Stimulated activated CD4-positive, alpha-beta T cell treated with anti-CD3 and anti-CD28 coated beads, TNF-alpha, amount 100 ng/mL, for 4 hours (primary cell): Measurements from ENCODE around the gene TCF7L1.

Experiments used
- DNase-seq, 3 experiments: peaks; one replicate each; pipeline ENCODE4 v3.0.0-alpha.2; 2020; ENCODE audit warnings: low read depth in 3 of 3

TCF7L1 gene

DNA sequence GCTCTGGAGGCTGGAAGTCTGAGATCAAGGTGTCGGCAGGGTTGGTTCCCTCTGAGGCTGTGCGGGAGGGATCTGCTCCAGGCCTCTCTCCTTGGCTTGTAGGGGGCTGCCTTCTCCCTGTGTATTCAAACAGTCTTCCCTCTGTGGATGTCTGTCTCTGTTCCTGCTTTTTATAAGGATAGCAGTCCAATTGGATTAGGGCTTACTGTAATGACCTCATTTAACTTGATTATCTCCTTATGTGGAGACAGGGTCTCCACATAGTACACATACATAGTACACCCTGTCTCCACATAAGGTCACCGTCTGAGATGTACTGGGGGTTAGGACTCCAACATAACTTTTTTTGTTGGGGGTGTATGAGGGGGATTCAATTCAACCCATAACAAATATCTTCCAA, 30.5 kb downstream of the TCF7L1 start:
- DNase-seq: no peak

DNA sequence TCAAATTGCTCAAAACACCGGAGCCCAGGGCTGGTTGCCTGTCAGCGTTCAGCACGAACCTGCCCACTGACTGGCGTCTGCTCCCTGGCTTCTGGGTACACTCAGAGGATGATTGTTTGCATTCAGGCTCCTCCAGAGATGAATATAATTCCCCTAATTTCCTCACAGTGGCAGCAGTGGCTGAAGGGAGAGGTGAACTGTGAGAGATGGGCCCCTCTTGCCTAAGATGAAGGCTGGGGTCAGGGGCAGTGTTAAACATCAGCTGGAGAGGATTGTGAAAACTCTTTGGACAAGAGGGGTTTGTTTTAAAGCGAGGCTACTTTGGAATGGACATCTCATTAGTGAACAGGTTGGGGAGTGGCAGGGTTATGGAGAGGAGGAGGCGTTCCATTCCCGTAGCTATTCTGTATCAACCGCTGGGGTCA, 31.0 kb downstream of the TCF7L1 start:
- DNase-seq: no peak

DNA sequence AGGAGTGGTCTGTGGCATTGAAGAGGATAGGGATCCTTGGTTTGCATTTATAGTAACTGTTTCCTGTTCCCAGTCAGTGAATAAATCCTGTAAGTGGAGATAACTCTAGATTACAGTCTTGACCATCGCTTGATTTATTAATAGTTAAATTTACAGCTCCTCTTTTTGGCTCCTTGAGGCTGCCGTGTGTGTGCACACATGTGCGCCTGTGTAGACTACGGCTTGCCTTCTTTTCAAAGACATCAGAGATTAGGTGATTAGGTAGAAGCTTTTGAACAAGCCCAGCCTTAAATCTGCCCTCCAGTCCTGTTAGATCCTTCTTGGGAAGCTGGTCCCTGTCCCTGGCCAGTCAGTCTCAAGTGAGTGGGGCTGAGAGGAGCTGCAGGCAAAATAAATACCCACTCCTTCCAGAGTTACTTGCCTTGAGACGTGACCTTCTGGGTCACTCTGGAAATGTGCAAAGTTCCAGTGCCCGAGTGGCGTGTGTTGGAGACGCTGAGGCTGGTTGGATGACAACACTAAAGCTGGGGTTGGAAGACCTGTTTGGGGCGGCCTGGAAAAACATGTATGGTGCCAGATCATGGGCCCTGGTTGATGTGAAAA, 32.0 kb downstream of the TCF7L1 start:
- no peak for DNase-seq

DNA sequence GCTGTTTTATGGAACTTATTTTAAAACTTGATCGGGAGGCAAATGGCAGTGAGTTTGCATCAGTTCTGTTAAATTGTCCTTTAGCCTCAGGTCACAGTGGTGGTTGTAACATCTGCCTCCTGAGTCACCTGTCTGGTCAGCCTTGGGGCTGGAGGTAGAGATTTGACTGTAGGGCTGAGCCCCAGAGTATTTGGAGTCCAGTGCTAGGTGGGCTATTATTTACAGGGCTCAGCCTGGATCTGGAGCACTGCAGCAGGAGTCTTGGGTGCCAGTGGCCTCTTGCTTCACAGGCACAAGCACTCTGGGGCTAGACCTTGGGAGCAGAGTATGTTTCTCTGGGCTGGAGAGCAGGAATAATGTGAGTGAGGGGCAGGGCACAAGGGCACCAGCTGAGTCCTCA, 32.8 kb downstream of the TCF7L1 start:
- no peak for DNase-seq

DNA sequence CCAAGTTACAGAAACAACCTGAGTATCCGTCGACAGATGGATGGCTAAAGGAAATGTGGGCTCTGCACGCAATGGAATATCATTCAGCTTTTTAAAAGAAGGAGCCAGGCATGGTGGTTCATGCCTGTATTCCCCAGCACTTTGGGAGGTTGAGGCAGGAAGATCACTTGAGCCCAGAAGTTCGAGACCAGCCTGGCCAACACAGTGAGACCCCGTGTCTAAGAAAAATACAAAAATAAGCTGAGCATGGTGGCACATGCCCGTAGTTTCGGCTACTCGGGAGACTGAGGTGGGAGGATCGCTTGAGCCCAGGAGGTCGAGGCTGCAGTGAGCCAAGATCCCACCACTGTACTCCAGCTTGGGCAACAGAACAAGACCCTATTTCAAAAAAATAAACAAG, 34.3 kb downstream of the TCF7L1 start:
- DNase-seq: no peak

DNA sequence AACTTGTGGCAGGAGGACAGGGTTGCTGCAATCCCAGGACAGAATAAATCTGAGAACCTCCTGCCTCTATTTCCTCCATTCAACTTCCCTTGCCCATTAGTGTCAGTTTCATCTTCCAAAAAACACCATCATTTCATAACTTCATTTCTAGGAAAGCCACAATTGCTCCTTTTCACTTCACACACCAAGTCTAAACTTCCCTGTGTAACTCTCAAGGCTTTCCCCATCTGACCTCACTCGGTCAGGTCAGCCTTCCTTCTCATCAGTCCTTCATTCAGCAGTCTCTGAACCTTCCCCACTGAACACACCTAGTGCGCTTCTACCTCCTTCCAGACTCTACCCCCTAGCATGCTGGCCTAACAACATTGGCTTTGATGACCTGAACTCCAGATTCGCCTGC, 35.8 kb downstream of the TCF7L1 start:
- no peak for DNase-seq

DNA sequence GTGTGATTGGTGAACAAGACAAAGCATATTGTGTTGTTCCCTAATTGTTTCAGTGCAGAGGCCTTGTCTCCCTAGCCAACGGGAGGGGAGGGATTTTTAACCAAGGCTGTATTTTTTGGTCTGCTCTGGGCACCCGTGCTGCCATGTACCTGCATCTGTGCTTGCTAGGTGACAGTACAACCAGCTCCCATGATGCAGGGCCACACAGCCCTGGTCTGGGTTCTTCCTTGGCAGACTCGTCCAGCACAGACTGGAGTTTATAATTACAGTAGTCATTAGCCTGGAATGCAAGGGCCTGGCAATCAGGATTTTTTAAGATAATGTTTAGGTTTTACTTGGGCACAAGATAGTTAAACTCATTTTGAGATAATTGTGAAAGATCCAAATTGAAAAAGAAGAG, 36.4 kb downstream of the TCF7L1 start:
- DNase-seq: no peak

DNA sequence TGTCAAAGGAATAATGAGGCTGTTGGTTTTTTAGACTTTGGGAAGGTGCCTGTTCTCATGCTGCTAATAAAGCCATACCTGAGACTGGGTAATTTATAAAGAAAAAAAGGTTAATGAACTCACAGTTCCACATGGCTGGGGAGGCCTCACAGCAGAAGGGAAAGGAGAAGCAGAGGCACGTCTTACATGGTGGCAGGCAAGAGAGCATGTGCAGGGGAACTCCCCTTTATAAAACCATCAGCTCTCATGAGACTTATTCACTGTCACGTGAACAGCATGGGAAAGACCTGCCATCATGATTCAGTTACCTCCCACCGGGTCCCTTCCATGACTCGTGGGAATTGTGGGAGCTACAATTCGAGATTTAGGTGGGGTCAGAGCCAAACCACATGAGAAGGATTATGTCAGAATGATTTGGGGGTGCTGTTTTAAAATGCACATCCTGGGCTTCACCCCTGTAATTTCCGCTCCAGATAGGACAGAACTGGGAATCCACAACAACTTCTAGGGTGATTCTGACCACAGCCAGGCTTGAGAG, 37.8 kb downstream of the TCF7L1 start:
- DNase-seq: no peak

DNA sequence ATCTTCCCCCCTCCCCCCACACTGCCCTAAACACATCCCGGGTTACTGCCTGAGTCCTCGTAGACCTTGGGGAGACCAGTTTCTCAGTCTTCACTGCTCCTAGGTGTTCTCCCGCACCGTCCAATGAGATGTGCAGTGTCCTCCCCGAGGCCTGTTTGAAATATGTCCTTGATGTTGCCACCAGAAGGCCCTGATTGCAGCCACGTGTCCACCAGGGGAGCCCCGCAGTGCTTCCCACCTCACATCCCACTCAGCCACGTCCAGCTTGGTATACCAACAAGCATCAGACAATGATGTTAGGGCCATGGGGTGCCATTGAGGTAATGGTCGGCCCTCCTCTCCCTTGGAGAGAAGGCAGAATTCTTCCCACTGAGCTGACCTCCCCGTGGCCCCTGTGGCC, 38.7 kb downstream of the TCF7L1 start:
- DNase-seq: no peak

DNA sequence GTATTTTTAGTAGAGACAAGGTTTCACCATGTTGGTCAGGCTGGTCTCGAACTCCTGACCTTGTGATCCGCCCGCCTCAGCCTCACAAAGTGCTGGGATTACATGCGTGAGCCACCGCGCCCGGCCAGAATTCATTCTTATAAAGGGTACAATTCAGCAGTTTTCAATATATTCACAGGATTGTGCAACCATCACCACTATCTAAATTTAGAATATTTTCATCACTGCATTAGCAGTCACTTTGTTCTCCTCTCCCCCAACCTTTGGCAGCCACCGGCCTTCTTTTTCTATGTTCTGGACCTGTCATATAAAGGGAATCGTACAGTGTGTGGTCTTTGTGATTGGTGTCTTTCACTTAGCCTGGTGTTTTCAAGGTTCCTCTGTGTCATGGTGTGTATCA, 40.7 kb downstream of the TCF7L1 start:
- DNase-seq: no peak

DNA sequence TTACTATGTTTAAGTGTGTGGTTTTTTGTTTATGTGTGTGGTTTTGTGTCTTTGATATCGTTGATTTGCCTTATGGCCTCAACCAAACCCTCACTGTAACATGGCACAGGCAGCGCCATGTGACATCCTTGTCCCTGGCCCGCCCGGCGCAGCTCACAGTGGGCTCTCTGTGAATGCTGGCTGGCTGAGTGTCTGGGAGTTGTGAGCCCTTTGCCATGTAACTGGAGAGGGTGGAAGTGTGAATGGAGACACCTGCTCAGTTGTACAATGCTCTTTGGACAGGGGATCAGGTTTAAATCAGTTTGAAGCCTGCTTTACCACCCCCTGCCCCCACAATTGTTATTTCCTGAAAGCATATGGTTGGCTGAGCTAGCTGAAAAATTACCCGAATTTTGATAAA, 41.8 kb downstream of the TCF7L1 start:
- no peak for DNase-seq

DNA sequence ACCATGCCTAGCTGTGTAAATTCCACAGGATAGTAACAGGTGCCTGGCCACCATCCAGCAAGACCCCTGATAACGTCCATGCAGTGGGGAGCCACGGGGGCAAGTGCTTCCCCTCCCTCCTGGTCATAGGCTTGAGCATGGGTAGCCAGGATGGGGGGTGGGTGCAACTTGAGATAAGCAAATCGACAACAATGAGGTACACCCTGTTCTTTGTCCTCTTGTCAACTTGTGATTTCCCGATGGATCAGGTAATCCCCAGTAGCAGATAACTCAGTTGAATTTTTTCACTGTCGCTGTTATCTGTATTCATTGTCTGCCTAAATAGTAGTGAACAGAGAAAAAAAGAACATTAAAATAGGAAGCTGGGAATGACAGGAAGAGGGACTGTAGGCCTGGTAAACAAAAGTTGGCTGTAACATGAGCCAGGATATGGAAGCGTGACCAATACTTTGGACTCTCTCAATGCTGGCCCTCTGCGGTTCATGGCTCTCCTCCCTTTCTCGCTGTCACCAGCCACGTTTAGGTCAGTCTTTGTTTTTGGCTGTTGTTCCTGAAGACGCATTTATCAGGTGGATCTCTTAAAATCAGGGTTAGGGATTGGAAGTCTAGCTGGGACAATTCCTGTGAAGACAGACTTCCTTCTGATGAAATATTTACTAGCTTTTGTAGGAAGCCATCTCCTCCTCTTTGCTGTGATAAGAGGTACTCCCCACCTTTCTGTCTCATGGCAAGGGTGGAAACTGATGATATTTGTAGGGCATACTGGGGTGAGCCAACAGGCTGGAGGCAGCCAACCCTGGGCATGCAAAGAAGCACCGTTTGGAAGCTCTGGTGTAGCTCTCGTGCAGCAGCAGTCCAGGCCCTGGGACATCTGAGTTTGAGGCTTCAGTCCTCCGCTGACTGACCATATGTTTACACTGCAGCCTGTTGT, 42.4 kb downstream of the TCF7L1 start:
- DNase-seq: no peak

DNA sequence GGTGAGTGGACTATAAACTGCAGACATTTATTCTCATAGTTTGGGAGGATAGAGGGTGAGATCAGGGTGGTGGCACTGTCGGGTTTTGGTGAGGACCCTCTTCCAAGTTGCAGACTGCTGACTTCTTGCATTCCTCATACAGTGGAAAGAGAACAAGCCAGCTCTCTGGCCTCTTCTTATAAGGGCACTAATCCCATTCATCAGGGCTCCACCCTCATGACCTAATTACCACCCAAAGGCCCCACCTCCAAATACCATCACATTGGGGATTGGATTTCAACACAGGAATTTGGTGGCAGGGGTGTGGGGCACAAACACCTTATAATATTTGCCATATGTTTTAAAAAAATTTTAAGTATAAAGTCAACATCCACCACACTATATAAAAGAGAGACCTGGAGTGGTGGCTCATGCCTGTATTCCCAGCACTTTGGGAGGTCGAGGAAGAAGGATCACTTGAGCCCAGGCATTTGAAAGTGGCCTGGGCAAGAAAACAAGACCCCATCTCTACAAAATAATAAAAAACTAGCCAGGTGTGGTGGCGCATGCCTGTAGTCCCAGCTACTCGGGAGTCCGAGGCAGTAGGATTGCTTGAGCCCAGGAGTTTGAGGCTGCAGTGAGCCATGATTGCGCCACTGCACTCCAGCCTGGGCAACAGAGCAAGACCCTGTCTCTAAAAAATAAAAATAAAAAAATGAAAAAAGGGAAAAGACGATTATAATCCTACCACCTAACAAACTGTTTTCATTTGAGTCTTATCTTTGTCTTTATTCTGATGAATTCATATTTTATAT, 44.0 kb downstream of the TCF7L1 start:
- DNase-seq: no peak

DNA sequence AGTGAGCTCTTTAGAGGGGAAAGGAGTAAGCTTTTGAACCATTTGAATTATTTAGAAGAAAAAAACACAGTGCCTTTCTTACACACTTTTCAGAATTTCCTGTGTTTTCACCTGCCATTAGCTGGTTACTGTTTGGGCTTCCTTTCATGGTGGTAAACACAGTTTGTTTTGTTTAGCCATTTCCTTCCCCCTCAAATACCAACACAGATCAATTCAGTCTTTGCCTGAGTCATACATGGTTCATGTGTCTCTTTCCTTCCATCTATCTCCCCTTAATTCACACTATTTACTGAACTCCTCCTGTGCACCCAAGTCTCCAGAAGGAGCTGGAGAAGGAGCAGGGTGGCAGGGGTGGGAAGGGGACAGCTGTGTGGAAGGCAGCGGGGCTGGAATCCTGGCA, 45.0 kb downstream of the TCF7L1 start:
- DNase-seq: no peak

DNA sequence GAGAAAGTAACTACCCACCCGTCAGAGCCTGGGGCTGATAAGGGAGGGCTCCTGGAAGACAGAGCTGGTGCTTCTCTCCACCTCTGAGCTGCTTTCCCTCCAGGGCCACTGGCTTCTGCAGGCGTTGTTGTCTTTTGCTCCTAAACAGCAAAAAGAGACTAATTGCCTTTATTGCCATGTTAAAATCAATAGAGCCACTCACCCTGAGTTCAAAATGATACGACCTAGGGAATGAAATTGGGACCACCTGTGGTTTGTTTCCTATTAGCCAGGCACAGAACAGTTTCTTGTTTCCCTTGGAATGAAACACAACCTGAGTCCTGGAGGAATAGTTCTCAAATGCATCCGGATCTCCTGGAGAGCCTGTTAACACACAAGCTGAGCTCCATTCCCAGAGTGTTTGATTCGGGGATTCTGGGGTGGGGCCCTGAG, 45.8 kb downstream of the TCF7L1 start:
- DNase-seq: no peak

DNA sequence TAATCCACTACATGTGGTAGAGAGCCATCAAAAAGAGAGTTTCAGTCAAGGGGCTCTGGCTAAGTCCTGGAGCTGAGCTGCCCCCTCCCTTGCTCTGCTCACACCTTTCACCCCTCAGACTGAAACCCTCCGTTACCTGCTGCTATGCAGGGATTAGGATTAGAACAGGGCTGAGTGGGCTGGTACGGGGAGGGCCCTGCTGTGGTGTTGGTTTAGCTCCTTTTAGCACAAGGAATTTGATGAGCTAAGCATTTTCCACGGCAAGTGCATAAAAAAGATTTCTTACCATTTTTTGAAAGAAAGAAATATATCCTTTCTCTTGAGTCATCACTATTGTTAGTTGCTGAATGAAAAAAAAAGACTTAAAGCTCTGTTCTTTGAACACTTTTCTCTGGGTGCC, 46.3 kb downstream of the TCF7L1 start:
- no peak for DNase-seq

DNA sequence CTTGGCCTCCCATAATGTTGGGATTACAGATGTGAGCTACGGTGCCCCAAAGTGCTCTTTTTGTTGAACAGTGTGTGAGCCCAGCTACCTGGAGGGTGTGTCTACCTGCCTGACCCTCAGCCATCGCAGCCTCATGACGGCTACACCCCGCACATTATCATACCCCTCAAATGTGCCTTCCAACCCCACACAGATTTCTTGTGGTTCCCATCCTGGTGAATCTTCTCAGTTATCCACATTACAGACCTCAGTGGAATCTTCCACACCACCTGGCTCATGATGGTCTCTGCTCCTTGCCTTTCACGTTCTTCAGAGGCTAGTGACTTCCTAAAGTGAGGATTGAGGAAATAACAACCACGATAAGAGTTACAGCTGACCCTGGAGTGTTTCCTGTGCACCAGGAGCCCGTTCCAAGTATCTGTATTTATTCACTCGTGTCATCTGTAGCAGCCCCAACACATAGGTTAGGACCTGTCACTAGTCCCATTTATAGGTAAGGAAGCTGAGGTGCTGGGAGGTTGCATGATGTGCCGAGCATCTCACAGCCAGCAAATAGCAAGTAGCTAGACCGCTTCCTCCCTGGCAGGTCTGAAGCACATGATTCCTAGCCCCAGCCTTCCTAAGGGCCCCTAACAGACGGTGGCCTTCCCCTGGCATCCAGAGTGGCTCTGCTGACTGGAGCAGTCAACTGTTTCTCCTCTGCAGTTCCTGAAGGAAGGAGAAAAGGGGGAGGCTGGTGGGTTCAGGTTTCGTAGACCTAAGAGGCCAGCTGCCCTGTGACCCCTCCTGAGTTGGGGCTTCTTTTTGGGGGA, 47.3 kb downstream of the TCF7L1 start:
- no peak for DNase-seq

DNA sequence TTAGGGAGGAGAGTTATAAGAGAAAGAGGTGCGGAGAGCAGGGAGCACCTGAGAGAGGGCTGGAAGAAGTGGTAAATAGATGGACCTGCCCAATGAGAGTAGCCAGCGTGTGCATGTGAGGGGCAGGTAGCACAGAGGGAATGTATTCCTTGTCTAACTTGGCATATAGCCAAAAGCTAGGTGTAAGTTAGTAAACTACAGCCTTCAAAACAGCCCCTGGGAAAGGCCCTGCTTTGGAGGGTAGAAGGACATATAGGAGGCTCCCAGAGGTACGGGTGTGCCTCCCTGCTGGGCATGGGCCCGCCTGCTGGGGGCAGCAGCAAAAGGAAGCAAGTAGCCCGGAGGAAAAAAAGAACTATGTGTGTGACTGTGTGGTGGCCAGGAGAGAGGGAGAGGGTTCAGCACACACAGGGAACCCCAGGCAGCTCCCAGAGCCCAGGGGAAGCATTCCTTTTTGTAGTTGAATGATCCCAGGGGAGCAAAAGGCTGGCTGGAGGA, 48.0 kb downstream of the TCF7L1 start:
- DNase-seq: no peak

DNA sequence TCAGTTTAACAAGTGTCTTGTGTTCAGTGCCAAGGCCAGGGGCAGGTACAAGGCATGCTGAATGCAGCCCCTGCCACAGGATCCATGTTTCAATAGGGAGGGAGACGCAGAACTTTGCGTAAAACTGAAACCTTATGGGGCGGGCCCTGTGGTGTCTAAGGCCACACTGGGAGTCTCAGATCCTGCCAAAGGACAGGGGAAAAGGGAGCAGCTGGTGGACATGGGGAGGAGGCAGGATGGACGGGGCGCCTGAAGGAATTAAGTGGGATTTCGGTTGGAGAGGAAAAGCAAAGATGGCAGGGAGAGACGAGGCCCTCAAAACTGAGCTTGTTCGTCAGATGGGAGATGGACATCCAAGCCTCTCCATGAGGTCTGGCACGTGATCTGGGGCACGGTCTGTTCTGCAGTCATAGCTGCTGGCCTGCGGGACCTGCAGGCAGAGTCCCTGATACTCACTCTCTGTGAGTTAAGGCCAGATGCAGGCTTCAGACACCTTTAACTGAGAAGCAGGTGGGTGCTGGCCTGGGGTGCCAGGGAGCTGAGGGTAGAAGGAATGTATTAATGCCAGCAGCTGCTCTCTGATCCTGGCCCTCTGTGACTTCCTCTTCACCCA, 48.8 kb downstream of the TCF7L1 start:
- DNase-seq: no peak

DNA sequence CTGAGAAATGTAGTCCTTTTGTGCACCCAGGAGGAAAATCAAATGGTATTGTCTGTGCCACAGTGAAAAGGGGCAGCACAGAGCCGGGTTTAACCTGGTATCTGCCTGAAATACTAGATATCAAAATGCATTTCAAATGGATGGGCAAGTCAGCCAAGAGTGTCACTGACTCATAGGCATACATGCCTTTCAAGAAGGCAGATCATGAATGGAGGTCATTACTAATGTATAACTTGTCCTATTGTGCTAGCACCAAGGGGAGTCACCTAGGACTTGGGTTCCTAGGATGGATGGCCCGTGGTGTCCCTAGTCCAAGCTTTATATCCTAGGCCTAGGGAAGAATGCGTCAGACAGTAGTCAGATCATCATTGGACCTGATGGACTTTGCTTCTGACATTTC, 49.9 kb downstream of the TCF7L1 start:
- no peak for DNase-seq

DNA sequence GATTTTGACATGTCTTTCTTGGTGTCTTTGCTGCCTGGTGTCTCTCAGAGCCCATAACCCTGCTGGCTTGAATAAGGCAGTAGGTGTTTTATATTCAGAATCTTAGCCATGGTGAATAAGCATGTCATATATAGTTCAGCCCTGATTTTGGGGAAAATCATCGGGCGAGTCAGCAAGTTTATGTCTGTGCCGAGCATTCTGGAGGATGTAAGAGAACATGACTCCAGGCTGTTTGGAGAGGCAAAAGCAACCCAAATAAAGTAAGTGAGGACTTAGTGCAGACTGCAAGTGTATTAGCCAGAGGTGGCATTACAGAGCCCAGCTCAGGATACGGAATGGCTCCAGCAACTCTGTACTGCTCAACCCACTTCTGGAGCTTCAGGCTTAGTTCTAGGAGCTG, 50.3 kb downstream of the TCF7L1 start:
- no peak for DNase-seq
